ENCODE measurements around the gene ITGA11.

ITGA11 gene

DNA sequence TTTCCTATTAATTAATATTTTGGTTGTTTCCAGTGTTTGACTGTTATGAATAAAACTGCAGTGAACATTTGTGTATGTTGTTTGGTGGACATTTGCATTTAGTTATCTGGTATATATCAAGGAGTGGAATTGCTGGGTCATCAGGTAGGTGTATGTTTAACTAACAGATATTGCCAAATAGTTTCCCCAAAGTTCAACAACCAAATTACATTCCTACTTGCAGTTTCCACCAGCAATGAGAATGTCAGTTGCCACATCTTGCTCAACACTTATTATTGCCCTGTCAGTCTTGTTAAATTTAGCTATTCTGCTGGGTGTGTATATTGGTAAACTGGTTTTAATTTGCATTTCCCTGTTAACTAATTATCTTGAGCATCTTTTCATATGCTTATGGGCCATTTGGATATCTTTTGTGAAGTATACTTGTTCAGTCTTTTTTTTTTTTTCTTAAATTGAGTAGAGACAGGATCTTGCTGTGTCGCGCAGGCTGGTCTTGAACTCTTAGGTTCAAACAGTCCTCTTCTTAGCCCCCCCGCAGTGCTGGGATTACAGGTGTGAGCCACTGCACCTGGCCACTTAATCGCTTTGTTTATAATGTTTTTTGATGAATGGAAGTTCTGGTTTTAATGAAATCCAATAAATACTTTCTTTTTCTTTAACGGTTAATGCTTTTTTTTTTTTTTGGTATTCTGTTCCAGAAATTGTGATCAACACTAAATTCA, 146.5 kb downstream of the ITGA11 start:
- Histone ChIP-seq H3K4me3 (ENCODE audit: low read depth, low read length) (no peak overlapping the region), H3K9me3 (no peaks in the 10 kb centered on the region), H3K4me1 (no peaks in the 10 kb centered on the region; the same call in 1 of the 2 replicates), H3K27me3 (no peaks in the 10 kb centered on the region), H3K36me3 (peaks cover 28% of the 10 kb centered on the region)
- TF ChIP-seq, protein P1, sequence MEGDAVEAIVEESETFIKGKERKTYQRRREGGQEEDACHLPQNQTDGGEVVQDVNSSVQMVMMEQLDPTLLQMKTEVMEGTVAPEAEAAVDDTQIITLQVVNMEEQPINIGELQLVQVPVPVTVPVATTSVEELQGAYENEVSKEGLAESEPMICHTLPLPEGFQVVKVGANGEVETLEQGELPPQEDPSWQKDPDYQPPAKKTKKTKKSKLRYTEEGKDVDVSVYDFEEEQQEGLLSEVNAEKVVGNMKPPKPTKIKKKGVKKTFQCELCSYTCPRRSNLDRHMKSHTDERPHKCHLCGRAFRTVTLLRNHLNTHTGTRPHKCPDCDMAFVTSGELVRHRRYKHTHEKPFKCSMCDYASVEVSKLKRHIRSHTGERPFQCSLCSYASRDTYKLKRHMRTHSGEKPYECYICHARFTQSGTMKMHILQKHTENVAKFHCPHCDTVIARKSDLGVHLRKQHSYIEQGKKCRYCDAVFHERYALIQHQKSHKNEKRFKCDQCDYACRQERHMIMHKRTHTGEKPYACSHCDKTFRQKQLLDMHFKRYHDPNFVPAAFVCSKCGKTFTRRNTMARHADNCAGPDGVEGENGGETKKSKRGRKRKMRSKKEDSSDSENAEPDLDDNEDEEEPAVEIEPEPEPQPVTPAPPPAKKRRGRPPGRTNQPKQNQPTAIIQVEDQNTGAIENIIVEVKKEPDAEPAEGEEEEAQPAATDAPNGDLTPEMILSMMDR (IDR thresholded peaks at IDR 0.05; ENCODE audit: low read depth, low read length), result no peak
- DNase-seq, result no peak

DNA sequence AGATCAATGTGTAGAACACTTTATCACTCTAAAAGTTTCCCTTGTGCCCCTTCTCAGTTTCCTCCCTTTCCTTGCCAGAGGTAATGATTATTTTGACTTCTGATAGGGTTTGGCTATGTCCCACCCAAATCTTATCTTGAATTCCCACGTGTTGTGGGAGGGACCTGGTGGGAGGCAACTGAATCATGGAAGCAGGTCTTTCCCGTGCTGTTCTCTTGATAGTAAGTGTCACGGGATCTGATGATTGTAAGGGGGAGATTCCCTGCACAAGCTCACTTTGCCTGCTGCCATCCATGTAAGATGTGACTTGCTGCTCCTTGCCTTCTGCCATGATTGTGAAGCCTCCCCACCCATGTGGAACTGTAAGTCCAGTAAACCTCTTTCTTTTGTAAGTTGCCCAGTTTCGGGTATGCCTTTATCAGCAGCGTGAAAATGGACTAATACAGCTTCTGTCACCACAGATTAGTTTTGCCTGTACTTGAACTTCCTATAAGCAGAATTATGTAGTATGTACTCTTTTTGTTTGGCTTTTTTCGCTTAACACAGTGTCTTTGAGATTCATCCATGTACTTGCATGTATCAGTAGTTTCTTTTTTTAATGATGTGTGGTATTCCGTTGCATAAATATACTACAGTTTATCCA, 147.2 kb downstream of the ITGA11 start:
- H3K36me3 ChIP-seq, result peaks cover 24% of the 10 kb centered on the region
- H3K4me1 ChIP-seq, result no peaks in the 10 kb centered on the region
- no peak for DNase-seq
- H3K9me3 ChIP-seq, result no peaks in the 10 kb centered on the region
- no peaks in the 10 kb centered on the region for H3K27me3 ChIP-seq
- TF ChIP-seq, protein P1 (IDR thresholded peaks at IDR 0.05; ENCODE audit: low read depth, low read length), result no peak
- no peak overlapping the region for H3K4me3 ChIP-seq (ENCODE audit: low read depth, low read length)

DNA sequence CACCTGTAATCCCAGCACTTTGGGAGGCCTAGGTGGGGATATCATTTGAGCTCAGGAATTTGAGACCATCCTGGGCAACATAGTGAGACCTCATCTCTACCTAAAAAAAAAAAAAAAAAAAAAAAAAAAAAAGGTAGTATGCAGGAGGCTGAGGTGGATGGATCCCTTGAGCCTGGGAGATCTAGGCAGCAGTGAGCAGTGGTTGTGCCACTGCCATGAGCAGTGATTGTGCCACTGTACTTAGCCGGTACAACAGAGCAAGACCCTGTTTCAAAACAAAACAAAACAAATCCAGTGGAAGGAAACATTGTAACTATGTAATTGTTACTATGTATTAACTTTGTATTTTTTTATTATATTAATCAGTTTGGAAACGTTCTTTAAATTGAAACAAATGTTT, 148.6 kb downstream of the ITGA11 start:
- H3K27me3 ChIP-seq, result no peaks in the 10 kb centered on the region
- no peak overlapping the region for H3K4me3 ChIP-seq (ENCODE audit: low read depth, low read length)
- TF ChIP-seq, protein P1 (IDR thresholded peaks at IDR 0.05; ENCODE audit: low read depth, low read length), result no peak
- no peaks in the 10 kb centered on the region for H3K4me1 ChIP-seq
- peaks cover 15% of the 10 kb centered on the region for H3K36me3 ChIP-seq
- no peak for DNase-seq
- no peaks in the 10 kb centered on the region for H3K9me3 ChIP-seq

DNA sequence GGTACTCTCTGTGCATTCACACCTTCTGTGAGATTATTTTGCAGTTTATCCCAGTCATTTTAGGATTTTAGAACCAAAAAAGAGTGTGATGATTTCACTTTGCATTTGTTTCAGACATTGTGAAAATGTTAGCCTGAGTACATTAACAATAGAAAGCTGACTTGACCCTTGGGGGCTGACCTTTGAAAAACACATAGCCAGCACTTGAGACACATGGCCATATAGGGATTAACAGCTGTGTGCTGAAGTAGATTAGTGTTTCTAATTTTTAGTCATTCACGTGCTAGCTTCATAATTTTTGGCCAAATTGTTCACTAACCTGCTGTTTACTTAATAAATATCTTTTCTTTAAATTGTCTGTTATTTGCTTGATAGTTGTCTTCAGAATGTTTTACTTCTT, 151.0 kb downstream of the ITGA11 start:
- no peaks in the 10 kb centered on the region for H3K9me3 ChIP-seq
- TF ChIP-seq, protein P1 (IDR thresholded peaks at IDR 0.05; ENCODE audit: low read depth, low read length), result no peak
- no peak for DNase-seq

DNA sequence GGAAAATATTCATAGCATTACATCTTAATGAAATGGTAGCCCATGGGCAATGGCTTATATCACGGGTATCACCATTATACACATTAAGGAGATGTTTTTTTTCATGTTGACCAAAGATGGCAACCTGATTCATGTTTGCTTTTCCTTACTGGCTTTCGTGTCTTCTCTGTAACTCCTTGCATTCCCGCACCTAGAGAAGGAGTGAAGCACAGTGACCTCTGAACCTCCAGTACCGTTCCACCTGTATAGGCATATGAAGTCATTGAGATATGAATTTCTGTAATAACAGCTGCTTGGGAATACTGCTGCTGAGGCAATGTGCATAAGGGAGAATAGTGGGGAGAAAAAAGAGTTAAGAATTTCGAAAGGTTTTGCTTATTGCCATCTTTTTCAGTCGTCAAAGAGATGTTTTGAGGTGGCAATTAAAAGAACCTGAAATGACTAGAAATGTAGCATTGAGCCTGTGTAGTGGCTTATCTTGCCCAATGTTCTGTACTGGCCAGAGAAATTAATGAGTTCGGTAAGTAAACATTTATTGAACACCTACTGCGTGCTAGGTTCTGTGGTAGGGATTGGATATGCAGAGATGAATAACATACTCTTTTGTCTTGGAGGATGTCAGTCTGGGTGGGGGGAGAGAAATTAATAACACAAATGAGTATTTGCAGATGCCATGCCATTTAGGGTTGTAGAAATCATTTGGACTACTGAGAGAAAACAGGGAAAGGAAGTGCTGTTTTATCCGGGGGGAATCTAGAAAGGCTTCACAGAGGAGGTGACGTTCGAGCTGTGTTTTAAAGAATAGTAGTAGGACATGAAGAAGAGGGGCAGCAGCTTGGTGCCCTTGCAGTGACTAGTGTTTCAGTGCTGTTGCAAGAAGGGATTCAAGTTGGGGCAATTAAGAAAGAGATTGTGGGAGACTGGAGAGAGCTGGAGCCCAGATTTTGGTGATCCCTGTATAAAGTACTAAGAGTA, 151.9 kb downstream of the ITGA11 start:
- TF ChIP-seq, protein P1 (IDR thresholded peaks at IDR 0.05; ENCODE audit: low read depth, low read length), result no peak
- Histone ChIP-seq H3K9me3 (no peaks in the 10 kb centered on the region), H3K36me3 (peaks cover 17% of the 10 kb centered on the region), H3K4me3 (ENCODE audit: low read depth, low read length) (peak overlapping the region; percentile 91), H3K4me1 (no peaks in the 10 kb centered on the region), H3K27me3 (no peaks in the 10 kb centered on the region)
- no peak for DNase-seq

More for the DNA sequence above, 151.0 kb downstream of the ITGA11 start:
- H3K4me3 ChIP-seq (ENCODE audit: low read depth, low read length), result peak overlapping the region; percentile 91
- no peaks in the 10 kb centered on the region for H3K27me3 ChIP-seq
- no peaks in the 10 kb centered on the region for H3K4me1 ChIP-seq
- peaks cover 20% of the 10 kb centered on the region for H3K36me3 ChIP-seq

Data from BE2C (cell line).